GM12891 (cell line): ENCODE results near the gene TULP4.

ENCODE experiments used
- POLR2A ChIP-seq: IDR thresholded peaks from 2 replicates; pipeline ENCODE4 v1.6.1; 2011; ENCODE audit warnings: low read depth, low read length, control low read depth
- POLR2AphosphoS5 ChIP-seq: IDR thresholded peaks from 2 replicates; pipeline ENCODE4 v1.6.1; 2011; ENCODE audit warnings: low read depth, low read length, control low read depth
- POU2F2 ChIP-seq: IDR thresholded peaks from 2 replicates; pipeline ENCODE4 v1.6.1; 2011; ENCODE audit warnings: low read depth, mild to moderate bottlenecking, control low read depth, low read length, moderate library complexity
- SPI1 ChIP-seq: IDR thresholded peaks from 2 replicates; pipeline ENCODE4 v1.6.1; 2011; ENCODE audit warnings: low read depth, low read length, control low read depth
- TAF1 ChIP-seq: IDR thresholded peaks from 2 replicates; pipeline ENCODE4 v1.6.1; 2011; ENCODE audit warnings: low read depth, low read length, control low read depth

- no peak for TF ChIP-seq TAF1
- no peak for TF ChIP-seq POLR2AphosphoS5
- TF ChIP-seq POLR2A, result no peak
- no peak for TF ChIP-seq SPI1
- TF ChIP-seq POU2F2, result no peak
These were observed 70.2 kb downstream of the TULP4 start for GRCh38 chr6:158382491-158382890.
